ENCODE results near the gene GLYATL1. TPM values are rescaled to one million over a fixed set of nuclear protein-coding genes. Genes with fewer than 3 reads are reported as not detected.
A peak's percentile ranks its signal among the peaks of the same experiment; 100 is the strongest.

The GLYATL1 gene
- total and polyA plus RNA-seq, 2 experiments from 2014 or later, result 7.9 to 12.6 TPM

- TF ChIP-seq, protein P1, sequence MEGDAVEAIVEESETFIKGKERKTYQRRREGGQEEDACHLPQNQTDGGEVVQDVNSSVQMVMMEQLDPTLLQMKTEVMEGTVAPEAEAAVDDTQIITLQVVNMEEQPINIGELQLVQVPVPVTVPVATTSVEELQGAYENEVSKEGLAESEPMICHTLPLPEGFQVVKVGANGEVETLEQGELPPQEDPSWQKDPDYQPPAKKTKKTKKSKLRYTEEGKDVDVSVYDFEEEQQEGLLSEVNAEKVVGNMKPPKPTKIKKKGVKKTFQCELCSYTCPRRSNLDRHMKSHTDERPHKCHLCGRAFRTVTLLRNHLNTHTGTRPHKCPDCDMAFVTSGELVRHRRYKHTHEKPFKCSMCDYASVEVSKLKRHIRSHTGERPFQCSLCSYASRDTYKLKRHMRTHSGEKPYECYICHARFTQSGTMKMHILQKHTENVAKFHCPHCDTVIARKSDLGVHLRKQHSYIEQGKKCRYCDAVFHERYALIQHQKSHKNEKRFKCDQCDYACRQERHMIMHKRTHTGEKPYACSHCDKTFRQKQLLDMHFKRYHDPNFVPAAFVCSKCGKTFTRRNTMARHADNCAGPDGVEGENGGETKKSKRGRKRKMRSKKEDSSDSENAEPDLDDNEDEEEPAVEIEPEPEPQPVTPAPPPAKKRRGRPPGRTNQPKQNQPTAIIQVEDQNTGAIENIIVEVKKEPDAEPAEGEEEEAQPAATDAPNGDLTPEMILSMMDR (conservative IDR thresholded peaks at IDR 0.05; ENCODE audit: low read depth in 2 of 2), result peak; percentile 66 to 73
Observed at GRCh38 chr11:58958500-58958899, 19.2 kb downstream of the GLYATL1 start (continued).

DNA sequence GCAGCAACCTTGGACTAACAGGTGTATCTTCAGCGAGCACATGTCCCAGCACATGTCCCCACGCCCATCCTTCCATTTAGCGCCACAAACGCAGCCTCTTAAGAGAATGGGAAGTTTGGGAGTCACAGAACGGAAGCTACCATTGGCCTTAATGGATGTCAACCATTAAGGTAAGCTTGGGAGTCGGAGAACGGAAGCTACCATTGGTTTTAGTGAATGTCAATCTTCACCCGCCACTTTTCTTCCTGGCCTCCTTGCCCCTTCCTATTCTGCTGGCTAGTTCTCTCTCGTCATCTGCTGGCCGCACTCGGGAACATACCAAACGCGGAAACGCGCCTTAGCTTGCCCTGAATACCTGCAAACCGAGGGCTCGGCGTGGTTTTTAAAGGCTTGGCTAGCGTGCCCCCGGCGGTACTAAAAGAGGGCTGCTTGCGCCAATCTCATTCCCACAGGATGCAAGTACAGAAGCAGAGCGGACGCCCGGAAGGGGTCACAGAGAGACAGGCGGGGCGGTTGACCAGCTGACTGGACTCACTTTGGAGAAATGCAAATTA lies 24.3 kb downstream of the GLYATL1 start:
- TF ChIP-seq ZNF331 (CRISPR knock-in tag; IDR thresholded peaks at IDR 0.05; ENCODE audit: low read depth), result no peak
- no peak for TF ChIP-seq EZH2phosphoT487 (IDR thresholded peaks at IDR 0.05; ENCODE audit: unreplicated experiment)
- TF ChIP-seq, protein P1 (conservative IDR thresholded peaks at IDR 0.05; ENCODE audit: low read depth in 2 of 2), result peak; percentile 42 to 57
- peak overlapping the region; percentile 12; the same call in 1 of the 2 replicates for H2AFZ ChIP-seq
- Mint-ChIP-seq H3K27ac (peak overlapping the region; percentile 77), H3K27me3 (ENCODE audit: insufficient read depth, low read depth, poor library complexity) (peaks cover 18% of the 10 kb centered on the region), H3K36me3 (ENCODE audit: low read depth) (no peaks in the 10 kb centered on the region), H3K4me1 (peaks cover 19% of the 10 kb centered on the region), H3K9me3 (peaks cover 5% of the 10 kb centered on the region; the same call in 1 of the 3 replicates), H3K4me3 (peak overlapping the region; percentile 73)
- 0 out of 2 replicates have a peak, but pooled peaks cover 6% of the 10 kb centered on the region for H3K9me2 ChIP-seq (ENCODE audit: insufficient read depth)
- H3K79me2 ChIP-seq (replicated peaks; ENCODE audit: insufficient read depth), result no peaks in the 10 kb centered on the region
- no peak overlapping the region for H3K27ac ChIP-seq (ENCODE audit: low read depth)
- peaks cover 58% of the 10 kb centered on the region for H3K27me3 ChIP-seq (ENCODE audit: insufficient read depth)
- H3K4me2 ChIP-seq, result peak overlapping the region; percentile 64
- peaks cover 10% of the 10 kb centered on the region for H3K4me1 ChIP-seq (ENCODE audit: insufficient read depth)
- H4K20me1 ChIP-seq (replicated peaks; ENCODE audit: insufficient read depth), result no peaks in the 10 kb centered on the region
- H3K4me3 ChIP-seq, result peak overlapping the region; percentile 52
- no peaks in the 10 kb centered on the region for H3K36me3 ChIP-seq (ENCODE audit: insufficient read depth)
- no peaks in the 10 kb centered on the region for H3F3A ChIP-seq (replicated peaks; ENCODE audit: low read depth)
- ATAC-seq (peak; percentile 90), DNase-seq (ENCODE audit: low spot score) (peak; percentile 97)

DNA sequence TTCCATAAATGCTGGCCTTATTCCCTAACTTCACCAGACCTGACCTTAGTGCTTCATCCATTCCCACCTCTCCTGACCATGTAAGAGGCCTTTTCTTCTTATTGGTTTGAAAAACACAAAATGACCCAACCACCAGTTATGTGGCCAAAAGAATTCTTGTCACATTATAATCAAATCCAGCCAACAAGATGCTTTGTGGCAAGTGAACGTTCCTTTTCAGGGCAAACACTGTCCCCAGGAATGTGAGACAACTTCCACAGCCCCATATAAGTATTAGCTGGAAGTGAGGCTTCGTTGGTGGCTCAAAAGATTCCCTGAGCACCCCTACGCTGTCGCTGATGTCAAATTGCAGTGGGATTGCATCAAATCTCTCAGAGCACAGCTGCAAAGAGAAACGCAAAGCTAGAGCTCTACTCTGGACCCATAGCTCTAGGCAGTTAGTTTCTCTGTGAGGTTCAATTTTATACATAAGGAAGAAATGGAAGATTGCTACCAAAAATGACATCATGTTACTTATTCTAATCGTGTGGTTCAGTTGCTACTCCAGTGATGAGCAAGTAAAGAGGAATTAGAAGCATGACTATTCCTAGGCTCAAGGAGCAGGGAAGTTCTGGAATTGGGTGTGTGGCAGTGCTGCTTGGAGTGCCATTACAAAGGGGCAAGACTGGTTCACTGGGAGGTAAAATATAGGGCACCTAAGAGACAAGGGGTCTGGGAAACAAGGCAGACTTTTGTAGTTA lies 26.1 kb downstream of the GLYATL1 start:
- DNase-seq (ENCODE audit: low spot score) (no peak), ATAC-seq (no peak)
- Histone ChIP-seq H3K4me2 (no peak overlapping the region), H3K4me1 (ENCODE audit: insufficient read depth) (peaks cover 15% of the 10 kb centered on the region), H3K9me2 (ENCODE audit: insufficient read depth) (0 out of 2 replicates have a peak, but pooled peaks cover 3% of the 10 kb centered on the region), H3K4me3 (no peak overlapping the region), H3K36me3 (ENCODE audit: insufficient read depth) (no peaks in the 10 kb centered on the region), H3K27ac (ENCODE audit: low read depth) (no peak overlapping the region), H2AFZ (no peak overlapping the region), H3F3A (replicated peaks; ENCODE audit: low read depth) (no peaks in the 10 kb centered on the region), H4K20me1 (replicated peaks; ENCODE audit: insufficient read depth) (no peaks in the 10 kb centered on the region), H3K27me3 (ENCODE audit: insufficient read depth) (peaks cover 76% of the 10 kb centered on the region), H3K79me2 (replicated peaks; ENCODE audit: insufficient read depth) (no peaks in the 10 kb centered on the region)
- H3K27ac Mint-ChIP-seq, result no peak overlapping the region
- peaks cover 21% of the 10 kb centered on the region for H3K27me3 Mint-ChIP-seq (ENCODE audit: insufficient read depth, low read depth, poor library complexity)
- H3K4me3 Mint-ChIP-seq, result no peak overlapping the region
- H3K36me3 Mint-ChIP-seq (ENCODE audit: low read depth), result no peaks in the 10 kb centered on the region
- peaks cover 11% of the 10 kb centered on the region; the same call in 2 of the 3 replicates for H3K4me1 Mint-ChIP-seq
- H3K9me3 Mint-ChIP-seq, result peaks cover 5% of the 10 kb centered on the region; the same call in 1 of the 3 replicates
- TF ChIP-seq, protein P1 (conservative IDR thresholded peaks at IDR 0.05; ENCODE audit: low read depth in 2 of 2), result no peak
- no peak for TF ChIP-seq JUNB (IDR thresholded peaks at IDR 0.05; ENCODE audit: unreplicated experiment)
- TF ChIP-seq EZH2phosphoT487 (IDR thresholded peaks at IDR 0.05; ENCODE audit: unreplicated experiment), result no peak
- TF ChIP-seq STAT1 (IDR thresholded peaks at IDR 0.05; ENCODE audit: unreplicated experiment), result no peak
- no peak for TF ChIP-seq NANOG (IDR thresholded peaks at IDR 0.05; ENCODE audit: borderline replicate concordance)
- TF ChIP-seq, protein P2, sequence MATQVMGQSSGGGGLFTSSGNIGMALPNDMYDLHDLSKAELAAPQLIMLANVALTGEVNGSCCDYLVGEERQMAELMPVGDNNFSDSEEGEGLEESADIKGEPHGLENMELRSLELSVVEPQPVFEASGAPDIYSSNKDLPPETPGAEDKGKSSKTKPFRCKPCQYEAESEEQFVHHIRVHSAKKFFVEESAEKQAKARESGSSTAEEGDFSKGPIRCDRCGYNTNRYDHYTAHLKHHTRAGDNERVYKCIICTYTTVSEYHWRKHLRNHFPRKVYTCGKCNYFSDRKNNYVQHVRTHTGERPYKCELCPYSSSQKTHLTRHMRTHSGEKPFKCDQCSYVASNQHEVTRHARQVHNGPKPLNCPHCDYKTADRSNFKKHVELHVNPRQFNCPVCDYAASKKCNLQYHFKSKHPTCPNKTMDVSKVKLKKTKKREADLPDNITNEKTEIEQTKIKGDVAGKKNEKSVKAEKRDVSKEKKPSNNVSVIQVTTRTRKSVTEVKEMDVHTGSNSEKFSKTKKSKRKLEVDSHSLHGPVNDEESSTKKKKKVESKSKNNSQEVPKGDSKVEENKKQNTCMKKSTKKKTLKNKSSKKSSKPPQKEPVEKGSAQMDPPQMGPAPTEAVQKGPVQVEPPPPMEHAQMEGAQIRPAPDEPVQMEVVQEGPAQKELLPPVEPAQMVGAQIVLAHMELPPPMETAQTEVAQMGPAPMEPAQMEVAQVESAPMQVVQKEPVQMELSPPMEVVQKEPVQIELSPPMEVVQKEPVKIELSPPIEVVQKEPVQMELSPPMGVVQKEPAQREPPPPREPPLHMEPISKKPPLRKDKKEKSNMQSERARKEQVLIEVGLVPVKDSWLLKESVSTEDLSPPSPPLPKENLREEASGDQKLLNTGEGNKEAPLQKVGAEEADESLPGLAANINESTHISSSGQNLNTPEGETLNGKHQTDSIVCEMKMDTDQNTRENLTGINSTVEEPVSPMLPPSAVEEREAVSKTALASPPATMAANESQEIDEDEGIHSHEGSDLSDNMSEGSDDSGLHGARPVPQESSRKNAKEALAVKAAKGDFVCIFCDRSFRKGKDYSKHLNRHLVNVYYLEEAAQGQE (IDR thresholded peaks at IDR 0.05; ENCODE audit: unreplicated experiment), result no peak
- TF ChIP-seq, protein P3, sequence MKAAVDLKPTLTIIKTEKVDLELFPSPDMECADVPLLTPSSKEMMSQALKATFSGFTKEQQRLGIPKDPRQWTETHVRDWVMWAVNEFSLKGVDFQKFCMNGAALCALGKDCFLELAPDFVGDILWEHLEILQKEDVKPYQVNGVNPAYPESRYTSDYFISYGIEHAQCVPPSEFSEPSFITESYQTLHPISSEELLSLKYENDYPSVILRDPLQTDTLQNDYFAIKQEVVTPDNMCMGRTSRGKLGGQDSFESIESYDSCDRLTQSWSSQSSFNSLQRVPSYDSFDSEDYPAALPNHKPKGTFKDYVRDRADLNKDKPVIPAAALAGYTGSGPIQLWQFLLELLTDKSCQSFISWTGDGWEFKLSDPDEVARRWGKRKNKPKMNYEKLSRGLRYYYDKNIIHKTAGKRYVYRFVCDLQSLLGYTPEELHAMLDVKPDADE (IDR thresholded peaks at IDR 0.05), result no peak
- no peak for TF ChIP-seq ZNF114 (CRISPR knock-in tag; IDR thresholded peaks at IDR 0.05)
